AG04450 (cell line): ENCODE measurements around the gene TERB1. TPM values are rescaled to one million over a fixed set of nuclear protein-coding genes. Genes with fewer than 3 reads are reported as not detected.

Source experiments
- CTCF ChIA-PET: fragments of 300-600, 350-600 bp; formaldehyde crosslinking; extraction: SDS; loops from one replicate; lab custom pipeline; 2022; ENCODE audit warnings: antibody characterized with exemption, inconsistent platforms; lab: Charles Lee
- POLR2A ChIA-PET: fragments of 350-600 bp; formaldehyde crosslinking; extraction: SDS; loops from one replicate; lab custom pipeline; 2021; ENCODE audit warnings: antibody characterized with exemption, inconsistent platforms; lab: Yijun Ruan, JAX
- DNase-seq: peaks from one replicate; pipeline ENCODE4 v3.0.0-alpha.2; 2011; ENCODE audit warnings: low read depth, low spot score
- H3K27ac ChIP-seq: one replicate; pipeline ENCODE4 v1.5.1; 2012; ENCODE audit warnings: low read depth, low read length, control low read depth
- H3K27me3 ChIP-seq: one replicate; pipeline ENCODE4 v1.6.0; 2012; ENCODE audit warnings: low read length; ENCODE audit not compliant: control insufficient read depth, insufficient read depth
- H3K4me3 ChIP-seq: 2 replicates; pipeline ENCODE4 v1.5.1; 2011; ENCODE audit warnings: mild to moderate bottlenecking, low read depth, low read length, control low read depth
- H3K9me3 ChIP-seq: 2 replicates; pipeline ENCODE4 v1.5.1; 2012; ENCODE audit warnings: low read length; ENCODE audit not compliant: control insufficient read depth, insufficient read depth
- polyA plus RNA-seq: library from polyadenylated mRNA; depleted of rRNA; stranded (reverse); fragments of >200 nt; gene quantifications from 2 replicates; pipeline ENCODE4 v1.2.3, GENCODE V29; 2011
- TF ChIP-seq, protein P1 (sequence below): IDR thresholded peaks from 2 replicates; pipeline ENCODE4 v1.5.1; 2011; ENCODE audit warnings: low read depth, low read length, control low read depth, inconsistent platforms

The TERB1 gene
- polyA plus RNA-seq, 1 experiment, result not detected

DNA sequence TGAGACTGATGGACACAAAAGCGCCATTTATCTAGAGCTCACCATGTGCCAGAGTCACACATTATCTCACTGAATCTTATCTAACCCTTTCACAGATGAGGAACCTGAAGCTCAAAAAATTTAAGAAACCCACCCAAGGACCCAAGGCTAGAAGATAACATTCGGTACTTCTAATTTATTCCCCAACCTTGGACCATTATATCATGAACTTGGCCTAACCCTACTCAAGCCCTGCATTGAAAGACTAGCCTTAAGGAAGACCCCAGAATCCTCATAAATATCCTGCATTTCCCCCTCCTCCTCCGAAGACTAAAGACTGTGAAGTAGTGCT is 49.4 kb downstream of the TERB1 start:
- TF ChIP-seq, protein P1, sequence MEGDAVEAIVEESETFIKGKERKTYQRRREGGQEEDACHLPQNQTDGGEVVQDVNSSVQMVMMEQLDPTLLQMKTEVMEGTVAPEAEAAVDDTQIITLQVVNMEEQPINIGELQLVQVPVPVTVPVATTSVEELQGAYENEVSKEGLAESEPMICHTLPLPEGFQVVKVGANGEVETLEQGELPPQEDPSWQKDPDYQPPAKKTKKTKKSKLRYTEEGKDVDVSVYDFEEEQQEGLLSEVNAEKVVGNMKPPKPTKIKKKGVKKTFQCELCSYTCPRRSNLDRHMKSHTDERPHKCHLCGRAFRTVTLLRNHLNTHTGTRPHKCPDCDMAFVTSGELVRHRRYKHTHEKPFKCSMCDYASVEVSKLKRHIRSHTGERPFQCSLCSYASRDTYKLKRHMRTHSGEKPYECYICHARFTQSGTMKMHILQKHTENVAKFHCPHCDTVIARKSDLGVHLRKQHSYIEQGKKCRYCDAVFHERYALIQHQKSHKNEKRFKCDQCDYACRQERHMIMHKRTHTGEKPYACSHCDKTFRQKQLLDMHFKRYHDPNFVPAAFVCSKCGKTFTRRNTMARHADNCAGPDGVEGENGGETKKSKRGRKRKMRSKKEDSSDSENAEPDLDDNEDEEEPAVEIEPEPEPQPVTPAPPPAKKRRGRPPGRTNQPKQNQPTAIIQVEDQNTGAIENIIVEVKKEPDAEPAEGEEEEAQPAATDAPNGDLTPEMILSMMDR, result no peak
- POLR2A ChIA-PET, result interaction anchor here (1.1 to 1.6 kb wide), 3 partner anchors 10 to 91 kb away, joined by 3 to 13 read pairs (median 4); no protein-coding TSS in a partner anchor
- H3K27me3 ChIP-seq, result peaks cover 7% of the 10 kb centered on the region
- CTCF ChIA-PET, result interaction anchor here (0.6 to 3.0 kb wide), 31 partner anchors 10 to 346 kb away, joined by 3 to 56 read pairs (median 5); partner anchors contain the start of gene NAE1
- peak overlapping the region; percentile 39 for H3K4me3 ChIP-seq
- no peaks in the 10 kb centered on the region; the same call in 1 of the 2 replicates for H3K9me3 ChIP-seq
- H3K27ac ChIP-seq, result no peak overlapping the region
- no peak for DNase-seq

DNA sequence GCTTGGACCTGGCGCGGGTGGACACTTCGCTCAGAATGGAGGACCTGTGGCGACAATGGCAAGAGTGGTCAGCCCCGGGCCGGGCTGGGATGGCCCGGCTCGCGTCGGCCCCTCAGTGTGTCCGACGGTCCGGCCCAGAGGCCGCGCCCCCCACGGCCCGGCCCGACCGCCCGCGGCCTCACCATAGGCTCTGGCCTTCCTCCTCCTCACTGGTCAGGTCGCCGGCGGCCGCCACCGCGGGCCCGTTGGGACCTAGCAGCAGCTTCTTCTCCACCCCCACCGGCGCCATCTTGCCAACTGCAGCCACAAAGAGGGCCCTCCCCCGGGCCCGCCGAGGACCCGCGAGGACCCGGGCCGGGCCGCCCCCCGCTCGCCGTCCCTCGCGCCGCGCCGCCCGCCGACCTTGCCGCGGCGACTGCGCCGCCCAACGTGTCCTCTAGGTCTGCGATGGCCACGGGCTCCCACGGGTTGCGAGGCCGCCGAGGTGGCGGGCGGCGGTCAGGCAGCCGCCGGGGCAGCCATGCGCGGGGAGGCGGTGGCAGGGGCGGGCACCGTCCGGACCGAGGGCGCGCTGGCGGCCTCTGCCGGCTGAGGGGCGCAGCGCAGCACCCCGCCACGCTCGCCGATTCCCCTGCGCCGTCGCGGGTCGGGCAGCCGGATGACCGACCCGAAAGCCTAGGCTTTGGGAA is 49.9 kb downstream of the TERB1 start, which contains the start of gene DYNC1LI2:
TSS of gene DYNC1LI2 (minus strand) at position 307 of the 689 bp plus-strand sequence. CDS start at position 289, 18 bp downstream.
- ChIA-PET CTCF (interaction anchor here (0.6 to 3.0 kb wide), 32 partner anchors 9 to 346 kb away, joined by 3 to 56 read pairs (median 4); partner anchors contain the start of gene NAE1), POLR2A (interaction anchor here (0.6 to 1.6 kb wide), 4 partner anchors 10 to 519 kb away, joined by 3 to 13 read pairs (median 4); no protein-coding TSS in a partner anchor)
- H3K9me3 ChIP-seq, result no peaks in the 10 kb centered on the region; the same call in 1 of the 2 replicates
- TF ChIP-seq, protein P1, result peak; percentile 58
- H3K4me3 ChIP-seq, result peak within 1 kb of the TSS; percentile 97
- H3K27me3 ChIP-seq, result peaks cover 6% of the 10 kb centered on the region
- peak within 1 kb of the TSS; percentile 31 for H3K27ac ChIP-seq
- DNase-seq, result peak; percentile 20

DNA sequence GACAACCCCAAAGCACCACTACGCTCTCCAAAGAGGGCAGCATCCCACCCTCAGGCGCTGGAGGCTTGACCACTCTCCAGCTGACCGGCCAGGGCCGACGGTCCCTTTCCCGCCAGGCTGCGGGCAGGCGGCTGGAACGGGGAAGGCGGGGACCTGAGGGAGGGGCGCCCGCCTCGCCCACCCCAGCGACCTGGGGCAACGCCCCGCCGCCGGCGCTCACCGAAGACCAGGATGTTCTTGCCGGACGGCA is 50.4 kb downstream of the TERB1 start:
- no peak for DNase-seq
- Histone ChIP-seq H3K9me3 (no peaks in the 10 kb centered on the region; the same call in 1 of the 2 replicates), H3K27me3 (peaks cover 6% of the 10 kb centered on the region), H3K27ac (no peak overlapping the region), H3K4me3 (peak overlapping the region; percentile 97)
- POLR2A ChIA-PET, result interaction anchor here (0.6 to 1.6 kb wide), 4 partner anchors 9 to 520 kb away, joined by 3 to 13 read pairs (median 4); no protein-coding TSS in a partner anchor
- TF ChIP-seq, protein P1, result no peak
- CTCF ChIA-PET, result interaction anchor here (0.6 to 3.0 kb wide), 14 partner anchors 9 to 344 kb away, joined by 3 to 56 read pairs (median 12); partner anchors contain the start of gene NAE1

DNA sequence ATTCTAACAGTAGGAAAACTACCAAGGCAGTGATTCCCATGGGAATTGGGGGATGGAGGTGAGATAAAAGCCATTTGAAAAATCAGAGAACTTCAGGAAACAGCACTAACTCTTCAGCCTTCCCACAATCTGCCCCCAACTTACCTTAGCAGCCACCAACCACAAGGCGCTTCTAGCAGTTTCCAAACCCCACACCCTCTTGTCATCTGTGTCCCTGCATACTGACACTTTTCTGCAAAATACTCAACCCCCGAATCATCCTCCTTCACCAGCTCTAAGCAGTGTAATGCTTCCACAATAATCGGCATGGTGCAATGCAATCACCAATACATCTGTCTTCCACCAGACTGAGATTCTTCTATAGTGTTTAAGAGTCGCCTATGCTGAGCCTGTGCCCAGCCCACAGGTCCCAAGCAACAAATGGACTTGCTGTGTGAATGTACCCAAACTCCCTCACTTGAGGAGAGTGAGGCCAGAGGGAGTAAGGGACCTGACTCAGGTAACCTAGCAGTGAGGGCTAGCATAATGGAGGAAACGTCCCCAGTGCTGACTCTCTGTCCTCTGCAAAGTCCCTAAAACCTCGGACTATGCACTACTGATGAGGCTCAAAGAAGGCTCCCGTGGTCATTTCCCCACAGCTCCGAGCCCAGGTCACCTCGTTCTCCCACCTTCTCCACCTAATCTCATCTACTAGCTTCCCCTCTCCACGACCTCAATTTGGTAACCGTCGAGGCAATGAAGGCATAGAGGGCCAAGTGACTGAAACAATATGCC is 50.9 kb downstream of the TERB1 start:
- H3K27me3 ChIP-seq, result peaks cover 6% of the 10 kb centered on the region
- ChIA-PET CTCF (interaction anchor here (2.1 to 2.5 kb wide), 3 partner anchors 80 to 142 kb away, joined by 8 to 23 read pairs (median 17); partner anchors contain the start of gene NAE1), POLR2A (interaction anchor here (1.2 to 1.6 kb wide), 3 partner anchors 9 to 89 kb away, joined by 3 to 13 read pairs (median 4); no protein-coding TSS in a partner anchor)
- peak overlapping the region; percentile 31 for H3K27ac ChIP-seq
- TF ChIP-seq, protein P1, result no peak
- DNase-seq, result no peak
- H3K4me3 ChIP-seq, result peak overlapping the region; percentile 97
- H3K9me3 ChIP-seq, result no peaks in the 10 kb centered on the region; the same call in 1 of the 2 replicates
